GM12864 (cell line): Measurements from ENCODE around the gene PKP3.
"Not testable (repeated sequence)": the region's sequence is repeated elsewhere in the genome, so short reads cannot be mapped to it uniquely, and the experiment has no call there.

ENCODE experiments used
- DNase-seq: peaks from one replicate; pipeline ENCODE4 v3.0.0-alpha.2; 2011; ENCODE audit warnings: low read depth
- H3K4me3 ChIP-seq: 2 replicates; pipeline ENCODE4 v1.5.1; 2011; ENCODE audit warnings: mild to moderate bottlenecking, low read depth, low read length, control low read depth
- TF ChIP-seq, protein P1 (sequence below): IDR thresholded peaks from 2 replicates; pipeline ENCODE4 v1.5.1; 2011; ENCODE audit warnings: low read depth, mild to moderate bottlenecking, moderate library complexity, low read length, control low read depth, inconsistent platforms; ENCODE audit errors: missing control alignments

PKP3 gene, protein sequence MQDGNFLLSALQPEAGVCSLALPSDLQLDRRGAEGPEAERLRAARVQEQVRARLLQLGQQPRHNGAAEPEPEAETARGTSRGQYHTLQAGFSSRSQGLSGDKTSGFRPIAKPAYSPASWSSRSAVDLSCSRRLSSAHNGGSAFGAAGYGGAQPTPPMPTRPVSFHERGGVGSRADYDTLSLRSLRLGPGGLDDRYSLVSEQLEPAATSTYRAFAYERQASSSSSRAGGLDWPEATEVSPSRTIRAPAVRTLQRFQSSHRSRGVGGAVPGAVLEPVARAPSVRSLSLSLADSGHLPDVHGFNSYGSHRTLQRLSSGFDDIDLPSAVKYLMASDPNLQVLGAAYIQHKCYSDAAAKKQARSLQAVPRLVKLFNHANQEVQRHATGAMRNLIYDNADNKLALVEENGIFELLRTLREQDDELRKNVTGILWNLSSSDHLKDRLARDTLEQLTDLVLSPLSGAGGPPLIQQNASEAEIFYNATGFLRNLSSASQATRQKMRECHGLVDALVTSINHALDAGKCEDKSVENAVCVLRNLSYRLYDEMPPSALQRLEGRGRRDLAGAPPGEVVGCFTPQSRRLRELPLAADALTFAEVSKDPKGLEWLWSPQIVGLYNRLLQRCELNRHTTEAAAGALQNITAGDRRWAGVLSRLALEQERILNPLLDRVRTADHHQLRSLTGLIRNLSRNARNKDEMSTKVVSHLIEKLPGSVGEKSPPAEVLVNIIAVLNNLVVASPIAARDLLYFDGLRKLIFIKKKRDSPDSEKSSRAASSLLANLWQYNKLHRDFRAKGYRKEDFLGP

DNA sequence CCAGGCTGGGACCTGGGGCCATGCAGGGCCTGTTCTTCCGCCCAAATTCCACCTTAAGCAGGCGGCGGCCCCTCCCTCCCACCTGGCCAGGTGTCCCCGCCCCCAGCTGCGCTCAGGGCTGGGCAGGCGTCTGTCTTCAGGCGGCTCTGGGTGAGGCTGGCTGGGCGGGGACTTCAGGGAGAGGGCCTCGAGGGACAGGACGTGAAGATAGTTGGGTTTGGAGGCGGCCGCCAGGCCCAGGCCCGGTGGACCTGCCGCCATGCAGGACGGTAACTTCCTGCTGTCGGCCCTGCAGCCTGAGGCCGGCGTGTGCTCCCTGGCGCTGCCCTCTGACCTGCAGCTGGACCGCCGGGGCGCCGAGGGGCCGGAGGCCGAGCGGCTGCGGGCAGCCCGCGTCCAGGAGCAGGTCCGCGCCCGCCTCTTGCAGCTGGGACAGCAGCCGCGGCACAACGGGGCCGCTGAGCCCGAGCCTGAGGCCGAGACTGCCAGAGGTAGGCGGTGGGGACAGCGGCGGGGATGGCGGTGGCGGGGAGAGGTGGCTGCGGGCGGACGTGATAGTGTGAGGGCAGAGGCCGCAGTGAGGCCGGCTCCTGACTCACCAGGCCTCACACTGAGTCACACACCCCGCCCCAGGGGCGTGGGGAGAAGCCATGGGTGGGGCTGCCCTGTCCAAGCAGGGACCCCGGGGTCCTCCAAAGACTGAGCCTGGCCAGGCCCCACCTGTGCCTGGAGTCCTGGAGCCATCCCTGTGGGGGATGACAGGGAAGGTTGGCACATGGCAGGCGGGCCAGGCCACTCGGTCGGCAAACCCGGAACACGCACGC is at the start of gene PKP3:
Gene PKP3 (plus strand): TSS at position 176 of the 824 bp plus-strand sequence. CDS start 84 bp downstream, at position 260.
- H3K4me3 ChIP-seq: no peak within 1 kb of the TSS
- no peak for DNase-seq

DNA sequence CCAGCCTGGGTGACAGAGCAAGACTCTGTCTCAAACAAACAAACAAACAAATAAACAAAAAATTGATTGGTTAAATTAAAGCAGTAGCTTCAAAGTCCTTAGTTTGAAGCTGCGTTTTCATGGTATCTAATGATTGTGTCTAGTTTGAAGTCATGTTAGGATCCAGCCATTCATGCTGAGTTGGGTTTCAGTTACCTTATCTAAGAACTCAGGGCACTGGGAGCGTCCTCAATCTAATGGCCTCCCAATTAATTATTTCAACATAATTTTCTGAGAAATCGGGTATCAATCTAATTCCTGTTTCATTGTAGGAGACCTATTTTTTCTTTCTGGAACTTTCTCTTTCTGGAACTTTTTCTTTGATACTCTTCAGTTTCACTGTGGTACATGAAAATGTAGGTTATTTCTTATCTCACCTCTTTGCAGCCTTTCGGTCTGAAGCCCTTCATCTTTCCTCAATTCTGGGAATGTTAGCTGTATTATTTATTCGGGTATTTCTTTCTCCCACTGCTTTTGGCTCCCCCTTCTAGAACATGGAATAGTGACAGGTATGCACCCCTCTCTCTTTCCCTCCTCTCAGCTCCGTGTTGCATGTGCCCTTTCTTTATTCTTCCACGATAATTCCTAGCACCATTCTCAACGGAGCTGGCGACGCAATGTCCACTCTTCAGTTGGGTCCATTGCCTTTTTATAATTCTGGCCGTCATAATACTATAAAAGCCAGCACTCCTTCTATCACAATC is 49.0 kb upstream of the PKP3 start:
- no peak for DNase-seq
- TF ChIP-seq, protein P1, sequence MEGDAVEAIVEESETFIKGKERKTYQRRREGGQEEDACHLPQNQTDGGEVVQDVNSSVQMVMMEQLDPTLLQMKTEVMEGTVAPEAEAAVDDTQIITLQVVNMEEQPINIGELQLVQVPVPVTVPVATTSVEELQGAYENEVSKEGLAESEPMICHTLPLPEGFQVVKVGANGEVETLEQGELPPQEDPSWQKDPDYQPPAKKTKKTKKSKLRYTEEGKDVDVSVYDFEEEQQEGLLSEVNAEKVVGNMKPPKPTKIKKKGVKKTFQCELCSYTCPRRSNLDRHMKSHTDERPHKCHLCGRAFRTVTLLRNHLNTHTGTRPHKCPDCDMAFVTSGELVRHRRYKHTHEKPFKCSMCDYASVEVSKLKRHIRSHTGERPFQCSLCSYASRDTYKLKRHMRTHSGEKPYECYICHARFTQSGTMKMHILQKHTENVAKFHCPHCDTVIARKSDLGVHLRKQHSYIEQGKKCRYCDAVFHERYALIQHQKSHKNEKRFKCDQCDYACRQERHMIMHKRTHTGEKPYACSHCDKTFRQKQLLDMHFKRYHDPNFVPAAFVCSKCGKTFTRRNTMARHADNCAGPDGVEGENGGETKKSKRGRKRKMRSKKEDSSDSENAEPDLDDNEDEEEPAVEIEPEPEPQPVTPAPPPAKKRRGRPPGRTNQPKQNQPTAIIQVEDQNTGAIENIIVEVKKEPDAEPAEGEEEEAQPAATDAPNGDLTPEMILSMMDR: no peak
- no peak overlapping the region for H3K4me3 ChIP-seq

More for the DNA sequence above, at the start of gene PKP3:
- TF ChIP-seq, protein P1: no peak

DNA sequence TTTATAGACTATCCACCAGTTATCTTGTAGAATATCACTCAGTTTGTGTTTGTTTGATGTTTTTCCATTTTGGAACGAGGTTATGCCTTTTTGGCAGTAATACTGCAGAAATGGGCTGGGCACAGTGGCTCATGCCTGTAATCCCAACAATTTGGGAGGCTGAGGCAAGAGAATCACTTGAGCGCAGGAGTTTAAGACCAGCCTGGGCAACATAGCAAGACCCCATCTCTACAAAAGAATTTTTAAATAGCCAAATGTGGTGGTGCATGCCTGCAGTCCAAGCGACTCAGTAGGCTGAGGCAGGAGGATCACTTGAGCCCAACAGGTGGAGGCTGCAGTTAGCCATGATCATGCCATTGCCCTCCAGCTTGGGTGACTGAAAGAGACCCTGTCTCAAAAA is 47.5 kb upstream of the PKP3 start:
- H3K4me3 ChIP-seq: no peak overlapping the region
- no peak for DNase-seq
- TF ChIP-seq, protein P1: no peak

DNA sequence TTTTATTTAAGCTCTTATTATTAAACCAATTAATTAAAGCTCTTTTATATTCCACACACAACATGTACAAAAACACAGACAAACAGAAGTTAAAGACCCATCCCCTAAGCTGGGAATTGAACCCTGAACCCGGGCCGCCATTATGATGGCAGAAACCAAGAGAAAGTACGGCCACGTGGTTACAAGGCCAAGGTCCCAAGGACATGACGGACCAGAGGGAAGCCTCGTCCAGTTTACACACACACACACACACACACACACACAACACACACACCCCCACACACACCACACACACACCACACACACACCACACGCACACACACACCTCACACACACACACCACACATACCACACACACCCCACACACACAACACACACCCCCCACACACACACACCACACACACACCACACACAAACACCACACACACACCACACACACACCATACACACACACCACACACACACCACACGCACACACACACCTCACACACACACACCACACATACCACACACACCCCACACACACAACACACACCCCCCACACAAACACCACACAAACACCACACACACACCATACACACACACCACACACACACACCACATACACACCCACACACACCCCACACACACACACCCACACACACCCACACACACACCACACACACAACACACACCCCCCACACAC is 44.6 kb upstream of the PKP3 start:
- DNase-seq: not testable (repeated sequence)

DNA sequence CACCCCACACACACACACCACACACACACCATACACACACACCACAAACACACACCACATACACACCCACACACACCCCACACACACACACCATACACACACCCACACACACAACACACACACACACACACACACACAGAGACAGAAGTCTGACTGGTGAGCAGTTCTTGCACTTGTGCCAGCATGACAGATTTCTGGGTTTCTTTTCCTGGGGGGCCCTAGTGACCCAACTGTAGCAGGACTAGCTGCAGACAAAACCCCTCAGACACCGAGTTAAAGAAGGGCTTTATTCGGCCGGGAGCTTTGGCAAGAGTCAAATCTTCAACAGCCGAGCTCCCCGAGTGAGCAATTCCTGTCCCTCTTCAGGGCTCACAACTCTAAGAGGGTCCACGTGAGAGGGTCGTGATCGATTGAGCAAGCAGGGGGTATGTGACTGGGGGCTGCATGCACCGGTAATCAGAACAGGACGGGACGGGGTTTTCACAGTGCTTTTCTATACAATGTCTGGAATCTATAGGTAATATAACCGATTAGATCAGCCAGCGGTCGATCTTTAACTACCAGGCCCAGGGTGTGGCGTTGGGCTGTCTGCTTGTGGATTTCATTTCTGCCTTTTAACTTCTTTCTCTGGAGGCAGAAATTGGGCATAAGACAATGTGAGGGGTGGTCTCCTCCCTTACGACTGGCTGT is 43.8 kb upstream of the PKP3 start:
- DNase-seq, H3K4me3 ChIP-seq: not testable (repeated sequence)

More for the DNA sequence above, 44.6 kb upstream of the PKP3 start:
- H3K4me3 ChIP-seq: not testable (repeated sequence)

DNA sequence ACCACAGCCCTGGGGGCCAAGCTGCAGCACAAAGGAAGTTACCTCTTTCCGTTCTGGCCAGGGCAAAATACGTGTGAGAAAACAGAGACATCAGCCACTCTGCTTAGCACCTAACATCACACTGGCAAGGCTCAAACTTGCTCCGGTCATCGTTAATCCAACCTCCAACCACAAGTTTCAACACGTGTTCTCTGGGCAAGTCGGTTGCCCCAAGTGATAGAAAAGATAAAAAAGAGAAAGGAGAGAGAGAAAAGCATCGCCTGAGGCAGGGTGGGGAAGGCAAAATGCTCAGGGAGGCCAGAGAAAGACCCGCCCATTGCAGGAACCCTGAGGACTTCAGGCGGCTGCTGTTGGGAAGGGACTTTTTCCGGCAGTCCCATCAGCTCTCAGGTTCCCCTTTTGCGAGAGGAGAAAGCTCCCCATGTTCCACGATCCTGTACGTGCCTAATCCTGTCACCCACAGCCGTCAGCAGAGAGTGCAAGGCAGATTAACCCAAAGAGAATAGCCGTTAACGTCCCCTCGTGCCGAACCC is 43.2 kb upstream of the PKP3 start:
- H3K4me3 ChIP-seq: no peak overlapping the region

More for the DNA sequence above, 43.2 kb upstream of the PKP3 start:
- TF ChIP-seq, protein P1: no peak
- DNase-seq: no peak
